Esophagus squamous epithelium (tissue), 4 donors: Measurements from ENCODE around the gene MRGPRD.

Source experiments
- CTCF ChIP-seq, 6 experiments: fragments of 450-650 bp in 4 of 6; fragments of 200-600 bp in 2 of 6; sonication (generic) in 2 of 6; IDR thresholded peaks; one replicate each; pipeline ENCODE4 v1.5.1; 2016 to 2019; ENCODE audit warnings: antibody characterized with exemption in 6 of 6, mild to moderate bottlenecking in 4 of 6, moderate library complexity in 4 of 6
- POLR2A ChIP-seq, 4 donors: fragments of 450-650 bp; IDR thresholded peaks; one replicate each; pipeline ENCODE4 v1.6.1; 2017; ENCODE audit warnings: antibody characterized with exemption in 4 of 4, mild to moderate bottlenecking in 4 of 4, moderate library complexity in 3 of 4

- TF ChIP-seq POLR2A (IDR thresholded peaks at IDR 0.05) (no peak), CTCF (IDR thresholded peaks at IDR 0.05) (no peak)
These were observed 34.2 kb downstream of the MRGPRD start for GRCh38 chr11:68946416-68947090.
